Astrocyte of the cerebellum (primary cell): ENCODE measurements around the gene ETHE1.

ENCODE experiments used
- DNase-seq: peaks from one replicate; pipeline ENCODE4 v3.0.0-alpha.2; 2011; ENCODE audit warnings: low read depth
- H3K4me3 ChIP-seq: 2 replicates; pipeline ENCODE4 v1.5.1; 2011; ENCODE audit warnings: mild to moderate bottlenecking, low read depth, low read length, moderate library complexity
- in situ Hi-C: cut with HindIII; loops from 2 replicates; pipeline ENCODE4 v1.10.0; 2017; ENCODE audit warnings: low sequenced_read_pairs
- TF ChIP-seq, protein P1 (sequence below): IDR thresholded peaks from 2 replicates; pipeline ENCODE4 v1.5.1; 2012; ENCODE audit warnings: low read length, low read depth, moderate library complexity, mild to moderate bottlenecking; ENCODE audit errors: missing control alignments

Gene ETHE1

DNA sequence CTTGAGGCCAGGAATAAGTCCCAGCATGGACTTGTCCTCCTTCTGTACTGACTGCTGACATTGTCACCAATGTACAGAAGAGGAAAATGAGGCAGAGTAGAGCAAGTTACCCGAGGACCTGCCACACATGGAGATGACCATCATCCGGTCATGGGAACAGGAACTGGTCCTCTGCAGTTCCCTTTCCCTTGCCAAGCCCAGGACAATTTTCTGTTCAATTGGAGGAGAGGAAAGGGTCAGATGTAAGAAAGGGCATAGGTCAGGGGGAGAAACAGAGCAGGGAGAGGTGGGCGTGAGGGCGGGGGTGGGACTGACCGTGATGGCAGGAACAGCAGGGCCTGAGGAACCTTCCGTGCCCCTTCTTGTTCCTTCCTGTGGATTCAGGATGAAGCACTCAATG is 41.0 kb downstream of the ETHE1 start:
- in situ Hi-C loops: no loop called here
- no peak for DNase-seq
- TF ChIP-seq, protein P1, sequence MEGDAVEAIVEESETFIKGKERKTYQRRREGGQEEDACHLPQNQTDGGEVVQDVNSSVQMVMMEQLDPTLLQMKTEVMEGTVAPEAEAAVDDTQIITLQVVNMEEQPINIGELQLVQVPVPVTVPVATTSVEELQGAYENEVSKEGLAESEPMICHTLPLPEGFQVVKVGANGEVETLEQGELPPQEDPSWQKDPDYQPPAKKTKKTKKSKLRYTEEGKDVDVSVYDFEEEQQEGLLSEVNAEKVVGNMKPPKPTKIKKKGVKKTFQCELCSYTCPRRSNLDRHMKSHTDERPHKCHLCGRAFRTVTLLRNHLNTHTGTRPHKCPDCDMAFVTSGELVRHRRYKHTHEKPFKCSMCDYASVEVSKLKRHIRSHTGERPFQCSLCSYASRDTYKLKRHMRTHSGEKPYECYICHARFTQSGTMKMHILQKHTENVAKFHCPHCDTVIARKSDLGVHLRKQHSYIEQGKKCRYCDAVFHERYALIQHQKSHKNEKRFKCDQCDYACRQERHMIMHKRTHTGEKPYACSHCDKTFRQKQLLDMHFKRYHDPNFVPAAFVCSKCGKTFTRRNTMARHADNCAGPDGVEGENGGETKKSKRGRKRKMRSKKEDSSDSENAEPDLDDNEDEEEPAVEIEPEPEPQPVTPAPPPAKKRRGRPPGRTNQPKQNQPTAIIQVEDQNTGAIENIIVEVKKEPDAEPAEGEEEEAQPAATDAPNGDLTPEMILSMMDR: no peak

DNA sequence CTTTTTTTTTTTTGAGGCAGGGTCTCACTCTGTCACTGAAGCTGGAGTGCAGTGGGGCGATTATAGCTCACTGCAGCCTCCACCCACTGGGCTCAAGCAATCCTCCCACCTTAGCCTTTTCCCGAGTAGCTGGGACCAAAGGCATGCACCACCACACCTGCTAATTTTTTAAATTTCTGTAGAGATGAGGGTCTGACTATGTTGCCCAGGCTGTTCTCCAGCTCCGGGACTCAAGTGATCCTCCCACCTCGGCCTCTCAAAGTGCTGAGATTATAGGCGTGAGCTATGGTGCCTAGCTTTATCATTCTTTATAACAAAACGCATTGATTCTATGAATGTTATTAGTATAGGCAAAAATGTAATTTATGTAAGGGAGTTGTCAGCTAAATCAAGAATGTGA is 43.7 kb downstream of the ETHE1 start:
- no peak for DNase-seq
- TF ChIP-seq, protein P1: no peak
- H3K4me3 ChIP-seq: no peak overlapping the region
- in situ Hi-C loops: no loop called here

More for the DNA sequence above, 41.0 kb downstream of the ETHE1 start:
- no peak overlapping the region for H3K4me3 ChIP-seq

DNA sequence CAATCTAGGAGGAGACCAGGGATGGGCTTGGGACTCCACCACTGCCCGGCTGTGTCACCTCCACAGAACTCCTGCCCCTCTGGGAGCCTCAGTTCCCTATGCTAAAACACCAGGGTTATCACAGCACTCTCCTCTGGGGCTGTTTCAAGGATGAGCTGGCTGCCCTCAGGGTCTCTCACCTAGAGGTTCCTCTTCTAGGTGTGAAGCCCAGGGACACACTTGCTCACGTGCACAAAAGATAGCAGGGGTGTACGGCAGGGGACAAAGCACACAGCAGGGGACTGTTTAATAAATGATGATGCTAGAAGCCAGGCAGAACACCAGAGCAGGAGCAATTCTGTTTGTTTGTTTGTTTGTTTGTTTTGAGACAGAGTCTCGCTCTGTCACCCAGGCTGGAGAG is 44.8 kb downstream of the ETHE1 start:
- DNase-seq: no peak
- TF ChIP-seq, protein P1: no peak
- H3K4me3 ChIP-seq: no peak overlapping the region
- in situ Hi-C loops: no loop called here

DNA sequence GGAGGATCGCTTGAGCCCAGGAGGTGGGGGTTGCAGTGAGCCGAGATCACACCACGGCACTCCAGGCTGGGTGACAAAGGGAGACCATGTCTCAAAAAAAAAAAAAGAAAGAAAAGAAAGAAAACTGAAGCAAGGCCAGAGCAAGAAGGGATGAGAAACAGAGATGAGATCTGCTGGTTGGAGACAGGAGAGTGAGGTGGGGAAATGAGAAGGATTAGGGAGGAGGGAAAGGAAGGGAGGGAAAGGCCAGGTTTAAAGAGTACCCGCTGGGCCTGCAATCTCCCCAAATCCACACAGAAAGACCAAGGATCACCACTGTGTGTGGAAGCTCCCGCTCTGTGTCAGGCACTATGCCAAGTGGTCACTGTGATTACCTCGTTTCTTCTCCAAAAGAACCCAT is 45.3 kb downstream of the ETHE1 start:
- DNase-seq: no peak
- TF ChIP-seq, protein P1: no peak
- H3K4me3 ChIP-seq: no peak overlapping the region
- in situ Hi-C loops: no loop called here

DNA sequence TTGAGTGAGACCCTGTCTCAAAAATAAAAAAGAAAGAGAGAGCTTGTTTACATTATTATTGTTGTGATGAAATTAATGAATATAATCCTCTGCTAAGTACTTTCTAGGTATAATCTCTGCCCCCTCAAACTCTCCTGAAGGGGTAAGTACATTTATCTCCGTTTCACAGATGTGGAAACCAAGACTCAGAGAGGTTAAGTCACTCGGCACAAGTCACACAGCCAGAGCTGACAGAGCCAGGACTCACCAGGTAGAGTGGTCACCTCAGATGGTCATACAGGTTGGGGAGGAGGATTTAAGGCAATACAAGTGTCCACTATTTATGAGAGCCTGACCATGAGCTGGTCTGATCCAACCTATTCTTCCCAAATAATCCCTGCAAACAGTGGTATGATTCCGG is 46.4 kb downstream of the ETHE1 start:
- DNase-seq: no peak
- in situ Hi-C loops: no loop called here
- TF ChIP-seq, protein P1: no peak
- H3K4me3 ChIP-seq: no peak overlapping the region

DNA sequence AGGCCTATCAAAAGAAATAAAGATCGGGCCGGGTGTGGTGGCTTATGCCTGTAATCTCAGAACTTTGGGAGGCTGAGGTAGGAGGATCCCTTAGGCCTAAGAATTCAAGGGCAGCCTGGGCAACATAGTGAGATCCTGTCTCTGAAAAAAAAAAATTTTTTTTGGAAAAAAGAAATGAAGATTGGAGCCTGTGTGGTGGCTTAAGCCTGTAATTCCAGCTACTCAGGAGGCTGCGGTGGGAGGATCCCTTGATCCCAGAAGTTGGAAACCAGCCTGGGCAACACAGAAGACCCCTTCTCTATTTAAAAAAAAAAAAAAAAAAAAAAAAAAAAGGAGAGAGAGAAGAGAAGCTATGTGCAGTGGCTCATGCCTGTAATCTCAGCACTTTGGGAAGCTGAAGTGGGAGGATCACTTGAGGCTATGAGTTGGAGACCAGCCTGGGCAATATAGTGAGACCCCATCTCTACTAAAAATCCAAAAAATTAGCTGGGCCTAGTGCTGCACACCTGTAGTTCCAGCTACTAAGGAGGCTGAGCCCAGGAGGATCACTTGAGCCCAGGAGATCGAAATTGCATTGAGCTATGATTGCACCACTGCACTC is 46.9 kb downstream of the ETHE1 start:
- in situ Hi-C loops: no loop called here
- TF ChIP-seq, protein P1: no peak
- no peak for DNase-seq
- no peak overlapping the region for H3K4me3 ChIP-seq
